Cerebellar nuclear complex (tissue), 1 donor: ENCODE data around the gene SLC7A10.
"Not testable (repeated sequence)": the region's sequence is repeated elsewhere in the genome, so short reads cannot be mapped to it uniquely, and the experiment has no call there.

Experiments
- DNase-seq, 2 experiments: peaks; one replicate each; lab custom pipeline; 2025; lab: John Stamatoyannopoulos, UW

The SLC7A10 gene

GRCh38 chr19:33216198-33216830 is 9.3 kb downstream of the SLC7A10 start:
- DNase-seq: no peak

GRCh38 chr19:33215438-33216197 is 10.0 kb downstream of the SLC7A10 start:
- no peak for DNase-seq

- no peak for DNase-seq
Measured at GRCh38 chr19:33214596-33214995, 11.1 kb downstream of the SLC7A10 start.

GRCh38 chr19:33212436-33213172 is 13.0 kb downstream of the SLC7A10 start:
- no peak for DNase-seq

GRCh38 chr19:33211794-33212435 is 13.7 kb downstream of the SLC7A10 start:
- DNase-seq: no peak

GRCh38 chr19:33210266-33210940 is 15.2 kb downstream of the SLC7A10 start:
- no peak for DNase-seq

GRCh38 chr19:33209850-33210230 is 15.8 kb downstream of the SLC7A10 start:
- not testable (repeated sequence) for DNase-seq

- no peak for DNase-seq
Measured at GRCh38 chr19:33208904-33209849, 16.5 kb downstream of the SLC7A10 start.

- DNase-seq: no peak
Measured at GRCh38 chr19:33208371-33208895, 17.2 kb downstream of the SLC7A10 start.

- no peak for DNase-seq
Measured at GRCh38 chr19:33207903-33208302, 17.7 kb downstream of the SLC7A10 start.

GRCh38 chr19:33207040-33207620 is 18.5 kb downstream of the SLC7A10 start:
- no peak for DNase-seq

- DNase-seq: no peak
Measured at GRCh38 chr19:33206261-33207039, 19.2 kb downstream of the SLC7A10 start.

- no peak for DNase-seq
Measured at GRCh38 chr19:33205531-33206260, 20.0 kb downstream of the SLC7A10 start.

GRCh38 chr19:33205110-33205509 is 20.5 kb downstream of the SLC7A10 start:
- DNase-seq: no peak

- no peak for DNase-seq
Measured at GRCh38 chr19:33204136-33204973, 21.3 kb downstream of the SLC7A10 start.

GRCh38 chr19:33203529-33203928 is 22.1 kb downstream of the SLC7A10 start:
- DNase-seq: no peak
